PFSK-1 (cell line): ENCODE measurements around the gene RAB11A.

Source experiments
- POLR2AphosphoS5 ChIP-seq: IDR thresholded peaks from 2 replicates; pipeline ENCODE4 v1.6.1; 2012; ENCODE audit warnings: low read depth, mild to moderate bottlenecking, control low read depth, low read length, moderate library complexity
- SIN3A ChIP-seq: IDR thresholded peaks from 2 replicates; pipeline ENCODE4 v1.6.1; 2012; ENCODE audit warnings: mild to moderate bottlenecking, low read length, moderate library complexity, borderline replicate concordance; ENCODE audit not compliant: insufficient read depth
- TF ChIP-seq, protein P1 (sequence below), 2 experiments: IDR thresholded peaks; 2 replicates each; pipeline versions ENCODE4 v1.6.1 to v1.8.0; 2011 to 2012; ENCODE audit warnings: low read depth in 2 of 2, low read length in 2 of 2, control low read depth in 1 of 2, inconsistent platforms in 1 of 2, mild to moderate bottlenecking in 1 of 2, moderate library complexity in 1 of 2; ENCODE audit not compliant: insufficient read depth in 1 of 2

GRCh38 chr15:65919353-65919752, 50.1 kb downstream of the RAB11A start:
- TF ChIP-seq, protein P1, sequence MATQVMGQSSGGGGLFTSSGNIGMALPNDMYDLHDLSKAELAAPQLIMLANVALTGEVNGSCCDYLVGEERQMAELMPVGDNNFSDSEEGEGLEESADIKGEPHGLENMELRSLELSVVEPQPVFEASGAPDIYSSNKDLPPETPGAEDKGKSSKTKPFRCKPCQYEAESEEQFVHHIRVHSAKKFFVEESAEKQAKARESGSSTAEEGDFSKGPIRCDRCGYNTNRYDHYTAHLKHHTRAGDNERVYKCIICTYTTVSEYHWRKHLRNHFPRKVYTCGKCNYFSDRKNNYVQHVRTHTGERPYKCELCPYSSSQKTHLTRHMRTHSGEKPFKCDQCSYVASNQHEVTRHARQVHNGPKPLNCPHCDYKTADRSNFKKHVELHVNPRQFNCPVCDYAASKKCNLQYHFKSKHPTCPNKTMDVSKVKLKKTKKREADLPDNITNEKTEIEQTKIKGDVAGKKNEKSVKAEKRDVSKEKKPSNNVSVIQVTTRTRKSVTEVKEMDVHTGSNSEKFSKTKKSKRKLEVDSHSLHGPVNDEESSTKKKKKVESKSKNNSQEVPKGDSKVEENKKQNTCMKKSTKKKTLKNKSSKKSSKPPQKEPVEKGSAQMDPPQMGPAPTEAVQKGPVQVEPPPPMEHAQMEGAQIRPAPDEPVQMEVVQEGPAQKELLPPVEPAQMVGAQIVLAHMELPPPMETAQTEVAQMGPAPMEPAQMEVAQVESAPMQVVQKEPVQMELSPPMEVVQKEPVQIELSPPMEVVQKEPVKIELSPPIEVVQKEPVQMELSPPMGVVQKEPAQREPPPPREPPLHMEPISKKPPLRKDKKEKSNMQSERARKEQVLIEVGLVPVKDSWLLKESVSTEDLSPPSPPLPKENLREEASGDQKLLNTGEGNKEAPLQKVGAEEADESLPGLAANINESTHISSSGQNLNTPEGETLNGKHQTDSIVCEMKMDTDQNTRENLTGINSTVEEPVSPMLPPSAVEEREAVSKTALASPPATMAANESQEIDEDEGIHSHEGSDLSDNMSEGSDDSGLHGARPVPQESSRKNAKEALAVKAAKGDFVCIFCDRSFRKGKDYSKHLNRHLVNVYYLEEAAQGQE (IDR thresholded peaks at IDR 0.05; ENCODE audit: insufficient read depth in 1 of 2, low read depth in 2 of 2, low read length in 2 of 2), result no peak
- TF ChIP-seq SIN3A (no peak), POLR2AphosphoS5 (no peak)
